Measurements from ENCODE around the gene AHDC1. TPM values are rescaled to one million over a fixed set of nuclear protein-coding genes. Genes with fewer than 3 reads are reported as not detected.
A peak's percentile ranks its signal among the peaks of the same experiment; 100 is the strongest.
"Not testable (repeated sequence)": the region's sequence is repeated elsewhere in the genome, so short reads cannot be mapped to it uniquely, and the experiment has no call there.

The AHDC1 gene
- total RNA-seq, 4 donors from 2014 or later: 25.5 to 91.4 (median 47.8) TPM

- no peaks in the 10 kb centered on the region for H3K27me3 ChIP-seq
- WGBS, 2 donors: 59 to 61% methylated on average over 2 of the region's 2 CpGs
- H3K9me3 ChIP-seq: no peaks in the 10 kb centered on the region
- DNase-seq: no peak
- peak overlapping the region; percentile 60 to 82 (median 76) for H3K27ac ChIP-seq
- H3K4me3 ChIP-seq (replicated peaks in 1 of 3): no peak overlapping the region
- H3K36me3 ChIP-seq: peaks cover 2 to 15% of the 10 kb centered on the region in 2 donors
- intact Hi-C loops (cut with DNase I): loop anchor here (5.0 kb wide), 1 partner anchor 41 kb away; no protein-coding TSS in a partner anchor
- H3K4me1 ChIP-seq: peaks cover 35 to 45% of the 10 kb centered on the region in 2 donors
- TF ChIP-seq, protein P1, sequence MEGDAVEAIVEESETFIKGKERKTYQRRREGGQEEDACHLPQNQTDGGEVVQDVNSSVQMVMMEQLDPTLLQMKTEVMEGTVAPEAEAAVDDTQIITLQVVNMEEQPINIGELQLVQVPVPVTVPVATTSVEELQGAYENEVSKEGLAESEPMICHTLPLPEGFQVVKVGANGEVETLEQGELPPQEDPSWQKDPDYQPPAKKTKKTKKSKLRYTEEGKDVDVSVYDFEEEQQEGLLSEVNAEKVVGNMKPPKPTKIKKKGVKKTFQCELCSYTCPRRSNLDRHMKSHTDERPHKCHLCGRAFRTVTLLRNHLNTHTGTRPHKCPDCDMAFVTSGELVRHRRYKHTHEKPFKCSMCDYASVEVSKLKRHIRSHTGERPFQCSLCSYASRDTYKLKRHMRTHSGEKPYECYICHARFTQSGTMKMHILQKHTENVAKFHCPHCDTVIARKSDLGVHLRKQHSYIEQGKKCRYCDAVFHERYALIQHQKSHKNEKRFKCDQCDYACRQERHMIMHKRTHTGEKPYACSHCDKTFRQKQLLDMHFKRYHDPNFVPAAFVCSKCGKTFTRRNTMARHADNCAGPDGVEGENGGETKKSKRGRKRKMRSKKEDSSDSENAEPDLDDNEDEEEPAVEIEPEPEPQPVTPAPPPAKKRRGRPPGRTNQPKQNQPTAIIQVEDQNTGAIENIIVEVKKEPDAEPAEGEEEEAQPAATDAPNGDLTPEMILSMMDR (IDR thresholded peaks at IDR 0.05): no peak
- no peak for TF ChIP-seq POLR2A (IDR thresholded peaks at IDR 0.05)
Observed at GRCh38 chr1:27556435-27556780, 47.5 kb downstream of the AHDC1 start.

- 38 to 51% methylated on average over 7 to 9 of the region's 12 CpGs for WGBS, 2 donors
- peak overlapping the region; percentile 60 to 82 (median 76) for H3K27ac ChIP-seq
- H3K4me1 ChIP-seq: peaks cover 30 to 39% of the 10 kb centered on the region in 2 donors
- H3K27me3 ChIP-seq: no peaks in the 10 kb centered on the region
- DNase-seq: no peak
- no peak overlapping the region for H3K4me3 ChIP-seq (replicated peaks in 1 of 3)
- peaks cover 7 to 21% of the 10 kb centered on the region in 2 donors for H3K36me3 ChIP-seq
- no peaks in the 10 kb centered on the region for H3K9me3 ChIP-seq
- TF ChIP-seq, protein P1 (IDR thresholded peaks at IDR 0.05): no peak
- no peak for TF ChIP-seq POLR2A (IDR thresholded peaks at IDR 0.05)
- intact Hi-C loops (cut with DNase I): loop anchor here (5.0 kb wide), 1 partner anchor 41 kb away; no protein-coding TSS in a partner anchor
Observed at GRCh38 chr1:27555700-27556424, 48.1 kb downstream of the AHDC1 start.

- WGBS, 2 donors: 63 to 65% methylated on average over 8 of the region's 8 CpGs
- TF ChIP-seq POLR2A (IDR thresholded peaks at IDR 0.05): no peak
- TF ChIP-seq, protein P1 (IDR thresholded peaks at IDR 0.05): no peak
- Histone ChIP-seq H3K36me3 (peaks cover 16 to 29% of the 10 kb centered on the region in 2 donors), H3K4me1 (peaks cover 26 to 31% of the 10 kb centered on the region in 2 donors), H3K27me3 (no peaks in the 10 kb centered on the region), H3K9me3 (no peaks in the 10 kb centered on the region), H3K27ac (peak overlapping the region; percentile 60 to 82 (median 76)), H3K4me3 (replicated peaks in 1 of 3) (no peak overlapping the region)
- DNase-seq: no peak
- intact Hi-C loops (cut with DNase I): loop anchor here (5.0 kb wide), 2 partner anchors 42 to 102 kb away; no protein-coding TSS in a partner anchor
Observed at GRCh38 chr1:27554759-27555699, 48.9 kb downstream of the AHDC1 start.

GRCh38 chr1:27554293-27554692 is 49.7 kb downstream of the AHDC1 start:
- Histone ChIP-seq H3K27me3 (no peaks in the 10 kb centered on the region), H3K4me3 (replicated peaks in 1 of 3) (no peak overlapping the region), H3K9me3 (no peaks in the 10 kb centered on the region), H3K27ac (peak overlapping the region in 2 of 3 donors; percentile 76 to 82), H3K4me1 (peaks cover 26 to 28% of the 10 kb centered on the region in 2 donors), H3K36me3 (peaks cover 18 to 35% of the 10 kb centered on the region in 2 donors)
- intact Hi-C loops (cut with DNase I): loop anchor here (5.0 kb wide), 1 partner anchor 103 kb away; no protein-coding TSS in a partner anchor
- TF ChIP-seq POLR2A (IDR thresholded peaks at IDR 0.05): no peak
- TF ChIP-seq, protein P1 (IDR thresholded peaks at IDR 0.05): no peak
- 79 to 94% methylated on average over 4 of the region's 4 CpGs for WGBS, 2 donors
- DNase-seq: no peak

GRCh38 chr1:27553823-27554222 is 50.1 kb downstream of the AHDC1 start:
- H3K27ac ChIP-seq: peak overlapping the region in 1 of 3 donors; percentile 76
- H3K4me3 ChIP-seq (replicated peaks in 1 of 3); H3K9me3 ChIP-seq; DNase-seq; H3K27me3 ChIP-seq: not testable (repeated sequence)
- H3K36me3 ChIP-seq: peaks cover 20 to 39% of the 10 kb centered on the region in 2 donors
- H3K4me1 ChIP-seq: peaks cover 26 to 28% of the 10 kb centered on the region in 2 donors
- 91 to 93% methylated on average over 7 of the region's 7 CpGs for WGBS, 2 donors
- intact Hi-C loops (cut with DNase I): loop anchor here (5.0 kb wide), 1 partner anchor 103 kb away; no protein-coding TSS in a partner anchor
